ENCODE measurements around the gene PSD2. TPM values are rescaled to one million over a fixed set of nuclear protein-coding genes. Genes with fewer than 3 reads are reported as not detected.

Gene PSD2
- total and polyA plus RNA-seq, 10 of the 15 experiments (the other 5 are each of a cell fraction or from before 2014, with no cell fraction given): 0.02 to 0.14 (median 0.03) TPM; not detected in 5

GRCh38 chr5:139847790-139848507 is 52.3 kb downstream of the PSD2 start (continued):
- TF ChIP-seq CTCF (IDR thresholded peaks at IDR 0.05 in 2 of 3, conservative IDR thresholded peaks at IDR 0.05 in 1 of 3; ENCODE audit: control insufficient read depth in 2 of 3, extremely low read depth in 1 of 3, insufficient read depth in 1 of 3, low read depth in 3 of 3, low read length in 3 of 3): no peak
- no peak for TF ChIP-seq NR2C2 (IDR thresholded peaks at IDR 0.05; ENCODE audit: borderline replicate concordance, control insufficient read depth, insufficient read length, low read depth)
- TF ChIP-seq REST (IDR thresholded peaks at IDR 0.05; ENCODE audit: low read depth, low read length): no peak
- peak in 1 of 2 experiments; percentile 80; a peak in 2 of 4 replicates for TF ChIP-seq BHLHE40 (IDR thresholded peaks at IDR 0.05; ENCODE audit: borderline replicate concordance in 1 of 2, low read depth in 2 of 2, low read length in 1 of 2)
- TF ChIP-seq ZZZ3 (IDR thresholded peaks at IDR 0.05; ENCODE audit: control insufficient read depth, insufficient read length, low read depth): no peak
- no peak for TF ChIP-seq BMI1 (IDR thresholded peaks at IDR 0.05; ENCODE audit: borderline replicate concordance)
- no peak for TF ChIP-seq BCLAF1 (IDR thresholded peaks at IDR 0.05)
- TF ChIP-seq YBX1 (IDR thresholded peaks at IDR 0.05): no peak
- no peak for TF ChIP-seq SIX5 (IDR thresholded peaks at IDR 0.05; ENCODE audit: low read depth, low read length, severe bottlenecking)
- peak; percentile 77 for TF ChIP-seq GATAD2B (conservative IDR thresholded peaks at IDR 0.05; ENCODE audit: low read depth)
- no peak for TF ChIP-seq ZNF24 (IDR thresholded peaks at IDR 0.05)
- no peak for TF ChIP-seq MTA2 (IDR thresholded peaks at IDR 0.05; ENCODE audit: low read depth)
- no peak for TF ChIP-seq MYB (IDR thresholded peaks at IDR 0.05; ENCODE audit: borderline replicate concordance, low read depth, low read length)
- no peak for TF ChIP-seq IKZF2 (IDR thresholded peaks at IDR 0.05)
- no peak for TF ChIP-seq TCF12 (IDR thresholded peaks at IDR 0.05; ENCODE audit: low read depth, low read length)
- no peak for TF ChIP-seq E2F4 (IDR thresholded peaks at IDR 0.05; ENCODE audit: low read depth, low read length)

All from GM12878 (cell line).